ENCODE data around the gene PKP1.

- no peak for TF ChIP-seq CTCF (conservative IDR thresholded peaks at IDR 0.05)
- TF ChIP-seq ZFX (IDR thresholded peaks at IDR 0.05): no peak
Measured at GRCh38 chr1:201255479-201256362, 27.6 kb upstream of the PKP1 start.

All from C4-2B (cell line).